ENCODE data around the gene CMTM7.
A peak's percentile ranks its signal among the peaks of the same experiment; 100 is the strongest.

The CMTM7 gene

GRCh38 chr3:32414522-32415202, 23.0 kb downstream of the CMTM7 start:
- DNase-seq: peak; percentile 38

DNA sequence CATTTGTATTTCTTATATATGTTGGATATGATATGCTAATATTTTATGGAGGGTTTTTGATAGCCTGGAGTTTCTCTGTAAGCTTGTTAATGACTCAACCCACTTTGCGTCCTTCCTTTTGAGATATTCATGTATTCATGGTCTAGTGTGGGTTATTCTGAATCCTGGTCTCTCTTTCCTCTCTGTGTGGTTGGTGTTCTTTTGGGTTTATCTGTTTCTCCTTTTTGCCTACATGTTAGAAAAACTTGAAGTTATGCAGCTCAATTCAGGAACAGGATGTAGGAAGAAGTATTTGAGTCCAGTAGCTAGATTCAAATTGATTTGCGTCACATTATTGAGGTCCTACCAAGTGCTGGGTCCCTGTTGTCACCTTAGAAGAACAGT, 28.1 kb downstream of the CMTM7 start:
- DNase-seq: no peak

GRCh38 chr3:32420126-32421038, 28.7 kb downstream of the CMTM7 start:
- peak; percentile 36 for DNase-seq

GRCh38 chr3:32421185-32421584, 29.5 kb downstream of the CMTM7 start:
- DNase-seq: no peak

DNA sequence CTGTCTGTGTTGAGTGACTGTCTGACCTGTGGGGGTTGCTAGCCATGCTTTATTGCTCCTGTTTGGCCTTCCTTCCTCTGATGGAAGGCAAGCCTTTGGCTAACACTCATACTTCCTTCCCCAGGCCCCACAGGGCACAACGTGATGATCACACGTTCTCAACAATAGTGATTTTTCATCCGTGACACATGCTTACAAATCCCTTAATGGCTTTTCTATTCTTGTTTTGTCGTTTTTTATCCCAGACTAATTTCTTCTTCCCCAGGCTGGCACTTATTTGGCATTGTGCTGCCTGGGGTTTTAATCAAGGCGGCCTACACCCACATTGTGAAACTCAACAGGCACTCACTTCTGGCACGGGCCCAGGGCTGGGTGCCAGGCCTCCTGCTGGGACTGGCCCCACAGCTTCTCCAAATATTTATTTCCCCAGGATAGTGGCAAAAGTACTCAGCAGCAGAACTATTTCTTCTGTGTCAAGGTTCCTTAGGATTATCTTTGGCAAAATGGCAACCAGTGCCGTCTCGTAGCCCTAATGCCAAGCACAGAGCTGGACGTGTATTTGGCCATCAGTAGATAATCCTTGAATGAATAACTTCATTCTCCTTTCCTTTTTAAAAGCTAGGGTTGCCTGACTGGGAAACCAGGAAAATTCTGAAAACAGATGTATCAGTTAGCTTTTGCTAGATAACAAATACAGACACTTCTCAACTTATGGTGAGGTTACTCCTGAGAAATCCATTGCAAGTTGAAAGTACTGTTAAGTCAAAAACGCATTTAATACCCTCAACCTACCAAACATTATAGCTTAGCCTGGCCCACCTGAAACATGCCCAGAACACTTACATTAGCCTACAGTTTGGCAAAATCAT, 30.6 kb downstream of the CMTM7 start:
- DNase-seq: no peak

- no peak for DNase-seq
Observed at GRCh38 chr3:32422943-32423342, 31.3 kb downstream of the CMTM7 start.

- DNase-seq: no peak
Observed at GRCh38 chr3:32423534-32423933, 31.9 kb downstream of the CMTM7 start.

DNA sequence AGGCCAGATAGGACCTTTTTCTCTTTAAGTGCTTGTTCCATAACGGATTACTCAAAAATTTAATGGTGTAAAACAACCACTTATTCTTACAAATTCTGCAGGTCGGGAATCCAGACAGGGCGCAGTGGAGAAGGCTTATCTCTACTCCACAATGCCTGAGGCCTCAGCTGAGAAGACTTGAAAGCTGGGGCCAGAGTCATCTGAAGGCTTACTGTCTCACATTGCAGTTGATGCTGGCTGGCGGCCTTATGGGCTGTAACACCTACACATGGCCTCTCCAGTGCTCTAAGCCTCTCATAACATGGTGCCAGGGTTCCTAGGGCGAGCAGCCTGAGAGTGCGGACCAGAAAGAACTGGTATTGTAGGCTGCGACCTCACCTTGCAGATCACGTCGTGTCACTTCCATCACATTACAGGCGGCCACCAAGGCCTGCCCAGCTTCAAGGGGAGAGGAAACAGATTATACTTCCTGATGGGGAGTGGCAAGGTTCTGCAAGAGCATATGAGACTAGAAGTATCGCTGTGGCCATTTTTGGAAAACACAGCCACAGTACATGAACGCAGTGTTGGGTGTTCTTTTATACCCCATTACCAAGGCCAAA, 32.4 kb downstream of the CMTM7 start:
- no peak for DNase-seq

GRCh38 chr3:32424581-32425250, 33.1 kb downstream of the CMTM7 start:
- DNase-seq: no peak

DNA sequence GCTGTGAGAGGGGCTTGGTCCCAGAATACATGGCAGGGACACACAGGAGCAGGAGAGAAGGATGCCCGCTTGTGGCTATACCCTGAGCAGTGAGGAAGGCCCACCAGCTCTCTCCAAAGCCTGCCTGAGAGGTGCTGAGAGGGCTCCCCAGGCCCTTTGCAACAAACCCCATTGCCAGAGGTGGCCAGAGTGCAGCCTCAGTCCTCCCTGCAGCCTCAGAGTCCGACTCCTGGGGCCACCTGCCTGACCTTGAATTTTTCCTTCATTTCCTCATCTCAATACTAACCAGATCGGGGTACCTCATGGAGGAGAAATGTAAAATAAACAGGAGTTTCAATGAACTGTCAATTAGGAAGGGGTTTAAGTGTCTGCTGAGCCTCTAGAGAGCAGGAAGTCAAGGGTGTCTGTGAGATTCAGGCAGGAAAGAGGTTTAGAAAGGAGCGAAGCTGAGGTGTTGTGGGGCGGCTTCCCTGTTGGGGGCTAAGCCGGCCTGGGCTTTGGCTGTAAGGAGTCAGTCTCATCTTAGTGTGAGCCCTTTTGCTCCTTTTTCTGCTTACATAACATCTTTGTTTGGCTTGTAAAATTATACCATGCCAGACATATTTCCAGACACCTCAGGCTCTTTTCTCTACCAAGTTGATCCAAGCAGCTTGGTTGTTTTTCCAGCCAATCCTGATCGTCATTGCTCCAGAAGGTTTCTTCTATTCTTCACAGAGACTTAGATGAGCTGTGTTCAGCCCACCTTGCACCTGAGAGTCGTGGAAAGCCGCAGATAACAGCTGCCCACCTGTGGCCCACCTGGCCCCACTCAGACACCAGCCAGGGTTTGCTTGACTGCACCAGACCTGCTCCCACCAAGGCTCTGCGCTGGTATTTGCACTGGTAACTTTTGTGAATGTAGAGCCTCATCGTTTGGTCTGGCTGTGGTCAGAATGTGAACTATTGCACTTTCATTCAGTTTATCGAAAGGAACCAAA, 36.7 kb downstream of the CMTM7 start:
- DNase-seq: no peak

- no peak for DNase-seq
Observed at GRCh38 chr3:32430900-32431299, 39.2 kb downstream of the CMTM7 start.

DNA sequence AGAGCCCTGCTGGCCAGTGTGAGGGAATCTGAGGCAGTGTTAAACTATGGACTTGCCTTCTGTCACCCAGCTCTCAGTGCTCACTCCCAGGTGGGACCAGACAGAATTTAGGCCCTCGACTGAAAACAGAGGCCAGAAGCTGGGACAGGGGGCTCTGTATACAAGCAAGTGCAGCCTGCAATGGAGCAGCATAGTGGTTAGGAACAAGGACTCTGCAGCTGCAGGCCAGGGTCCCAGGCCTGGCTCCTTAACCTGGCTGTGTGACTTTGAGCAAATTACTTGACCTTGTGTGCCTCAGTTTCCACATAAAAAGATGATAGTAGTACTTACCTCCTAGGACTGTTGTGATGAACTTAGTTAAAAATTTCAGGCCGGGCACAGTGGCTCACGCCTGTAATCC, 39.8 kb downstream of the CMTM7 start:
- no peak for DNase-seq

- no peak for DNase-seq
Observed at GRCh38 chr3:32432045-32432710, 40.5 kb downstream of the CMTM7 start.

DNA sequence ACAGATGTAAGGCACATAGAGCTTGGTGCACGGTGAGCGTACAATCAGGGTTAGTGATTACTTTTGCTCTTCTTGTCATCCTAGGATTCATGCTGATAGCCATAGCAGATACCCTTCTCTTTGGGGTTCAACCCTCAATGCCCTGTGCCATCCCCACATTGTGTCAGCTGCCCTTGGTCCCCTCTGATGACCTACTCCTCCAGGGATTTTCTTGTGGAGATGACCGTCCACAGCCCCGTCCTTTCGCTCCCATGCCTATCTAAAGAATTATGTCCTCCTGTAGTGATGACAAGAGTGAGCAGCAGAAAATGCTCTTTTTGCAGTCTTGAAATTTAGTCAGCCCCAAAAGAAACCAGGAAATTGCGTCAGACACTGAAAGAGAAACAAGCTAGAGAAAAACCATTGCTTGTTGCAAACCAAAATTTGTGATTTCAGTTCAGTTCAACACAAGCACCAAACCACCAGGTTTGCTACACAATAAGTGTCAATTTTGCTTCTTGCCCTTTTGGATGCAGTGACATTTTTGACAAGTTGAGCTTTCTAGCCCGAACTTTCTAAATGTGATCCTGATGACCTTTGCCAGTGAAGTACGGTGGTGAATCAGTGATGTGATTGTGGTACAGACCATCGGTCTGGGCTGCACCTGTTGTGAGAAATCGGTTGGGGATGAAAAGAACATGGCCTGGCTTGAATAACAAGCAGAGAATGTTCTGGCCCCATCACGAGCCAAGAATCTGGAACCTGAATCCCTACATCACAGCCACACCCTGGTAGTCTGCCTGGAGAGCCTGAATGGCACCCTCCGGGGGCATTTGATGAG, 41.3 kb downstream of the CMTM7 start:
- DNase-seq: peak; percentile 27

- no peak for DNase-seq
Observed at GRCh38 chr3:32434206-32434605, 42.6 kb downstream of the CMTM7 start.

- no peak for DNase-seq
Observed at GRCh38 chr3:32435911-32436815, 44.5 kb downstream of the CMTM7 start.

DNA sequence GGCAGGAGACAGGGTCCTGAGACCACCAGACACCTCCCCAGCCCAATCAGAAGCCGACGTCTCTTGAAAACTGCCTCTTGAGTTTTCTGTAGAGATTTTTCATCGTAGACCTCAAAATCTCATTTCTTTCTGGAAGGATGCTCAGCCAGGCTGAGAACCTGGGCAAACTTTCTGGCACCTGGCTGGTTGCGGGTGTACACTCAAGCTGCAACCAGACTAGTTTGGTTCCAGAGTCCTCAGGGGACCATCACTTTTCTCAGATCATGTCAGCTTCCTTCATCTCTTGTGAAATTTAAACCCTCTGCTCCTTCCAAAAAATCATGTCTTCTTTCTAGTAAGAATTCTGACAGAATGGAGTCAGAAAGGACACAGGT, 45.1 kb downstream of the CMTM7 start:
- no peak for DNase-seq

- no peak for DNase-seq
Observed at GRCh38 chr3:32437896-32438295, 46.2 kb downstream of the CMTM7 start.
